KBM-7 (cell line): ENCODE measurements around the gene PC.
A peak's percentile ranks its signal among the peaks of the same experiment; 100 is the strongest.

Experiments
- DNase-seq: peaks from one replicate; pipeline ENCODE4 v3.0.0-alpha.2; 2015
- in situ Hi-C: fragments of 300-500 bp; cut with MboI; formaldehyde crosslinking; loops from 2 replicates; pipeline ENCODE4 v1.14.3; 2020; ENCODE audit warnings: low sequenced_read_pairs, low pct_unique_long_range_greater_than_20kb, mixed read lengths

Gene PC

DNA sequence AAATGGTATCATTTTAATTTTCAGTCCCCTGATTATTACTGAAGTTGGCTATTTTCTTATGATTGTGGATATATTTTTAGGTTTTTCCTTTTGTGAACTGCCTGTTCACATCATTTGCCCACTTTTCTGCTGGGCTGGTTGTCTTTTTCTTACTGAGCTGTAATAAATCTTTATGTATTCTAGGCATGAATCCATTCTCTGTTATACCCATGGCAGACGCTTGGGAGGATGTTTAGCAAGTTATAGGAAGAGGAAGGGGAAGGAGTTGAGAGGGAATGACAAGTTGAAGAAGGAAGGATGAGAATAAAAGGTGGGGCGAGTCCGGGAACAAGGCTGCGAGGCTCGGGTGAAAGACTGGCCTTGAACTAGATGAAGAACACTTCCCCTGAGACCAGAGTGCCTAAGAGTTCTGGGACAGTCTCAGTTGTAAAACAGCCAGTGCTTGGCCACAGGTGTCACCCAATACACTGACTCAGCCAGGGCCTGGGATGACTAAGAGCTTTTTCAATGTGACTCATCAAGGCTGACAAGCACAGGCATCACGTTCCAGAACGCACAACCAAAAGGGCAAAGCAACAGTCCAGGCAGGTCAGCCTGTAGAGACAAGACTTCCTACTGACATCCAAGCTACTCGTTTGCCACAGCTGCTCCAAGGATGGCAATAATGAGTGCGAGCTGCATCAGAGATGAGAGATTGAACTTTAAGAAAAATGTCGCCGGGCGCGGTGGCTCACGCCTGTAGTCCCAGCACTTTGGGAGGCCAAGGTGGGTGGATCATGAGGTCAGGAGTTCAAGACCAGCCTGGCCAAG is 66.1 kb downstream of the PC start:
- in situ Hi-C loops: no loop called here
- DNase-seq: peak; percentile 60

DNA sequence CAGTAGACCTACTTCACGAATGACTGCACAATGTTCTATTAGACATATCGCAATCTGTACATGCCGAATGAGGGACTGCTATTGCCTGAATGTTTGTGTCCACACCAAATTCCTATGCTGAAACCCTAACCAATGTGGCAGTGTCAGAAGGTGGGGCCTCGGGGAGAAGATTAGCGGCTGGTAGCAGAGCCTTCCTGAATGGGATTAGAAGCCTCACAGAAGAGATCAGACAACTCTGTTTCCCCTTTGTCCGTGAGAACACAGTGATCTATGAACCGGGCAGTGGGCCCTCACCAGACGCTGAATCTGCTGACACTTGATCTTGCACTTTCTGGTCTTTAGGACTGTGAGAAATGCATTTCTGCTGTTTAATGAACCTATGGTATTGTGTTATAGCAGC is 68.2 kb downstream of the PC start:
- DNase-seq: no peak

DNA sequence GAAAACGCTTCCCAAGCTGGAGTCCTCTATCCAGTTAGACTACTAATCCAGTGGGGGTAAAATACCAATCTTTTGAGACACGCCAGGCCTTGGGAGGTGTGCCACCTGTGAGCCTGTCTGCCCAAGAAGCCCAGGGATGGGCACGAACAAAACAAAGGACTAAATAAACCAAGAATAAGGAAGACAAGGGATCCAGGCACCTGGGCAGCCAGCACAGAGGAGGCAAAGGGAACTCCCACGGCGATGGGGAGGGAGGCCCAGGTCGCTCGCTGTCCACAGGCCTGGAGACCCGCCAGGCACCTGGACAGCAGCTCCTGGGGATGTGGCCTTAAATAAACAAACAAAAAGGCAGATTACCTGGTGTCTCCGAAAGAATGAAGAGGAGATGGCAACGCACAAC is 69.9 kb downstream of the PC start:
- in situ Hi-C loops: no loop called here
- no peak for DNase-seq

More for the DNA sequence above, 68.2 kb downstream of the PC start:
- in situ Hi-C loops: no loop called here

DNA sequence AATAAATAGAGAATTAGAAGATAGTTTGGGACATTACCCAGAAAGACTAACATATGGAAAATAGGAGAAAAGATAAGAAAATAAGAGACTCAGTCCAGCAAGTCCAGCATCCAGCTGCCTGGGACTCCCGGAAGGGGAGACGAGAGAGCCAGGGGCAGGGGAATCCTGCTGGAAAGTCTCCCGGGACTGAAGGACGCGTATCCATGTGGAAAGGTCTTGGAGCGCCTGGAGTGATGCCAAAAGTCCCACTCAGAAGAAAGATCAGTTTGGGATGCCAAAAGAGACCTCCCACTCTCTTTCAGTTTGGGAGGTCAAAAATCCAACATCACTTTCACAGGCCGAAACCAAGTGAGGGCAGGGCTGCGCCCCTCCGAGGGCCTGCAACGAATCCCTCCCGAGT is 70.7 kb downstream of the PC start:
- in situ Hi-C loops: no loop called here
- DNase-seq: no peak

DNA sequence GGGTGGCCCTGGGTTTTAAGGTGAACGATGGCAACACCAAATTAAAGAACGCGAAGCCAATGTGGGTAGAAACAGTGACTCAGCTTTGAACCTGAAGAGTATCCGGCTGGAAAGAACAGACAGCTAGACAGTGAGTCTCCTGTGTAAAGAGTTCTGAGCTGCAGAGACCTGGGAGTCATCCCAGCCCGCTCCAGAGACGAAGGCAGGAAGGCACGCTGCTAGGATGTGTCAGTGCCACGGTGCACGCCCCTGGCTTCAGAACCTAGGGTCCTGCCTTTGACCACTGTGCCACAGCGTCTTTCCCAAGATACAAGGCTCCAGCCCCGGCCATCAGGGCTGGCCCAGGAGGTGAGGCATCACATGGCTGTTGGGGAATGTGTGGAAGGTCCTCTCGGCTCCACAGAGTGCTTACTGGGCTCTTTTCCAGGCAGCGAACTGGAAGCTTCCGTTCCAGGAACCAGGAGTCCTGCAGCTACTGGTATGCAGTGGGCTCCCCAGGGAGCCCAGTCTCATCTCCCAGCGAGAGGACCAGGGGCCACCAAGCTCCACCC is 71.4 kb downstream of the PC start:
- in situ Hi-C loops: no loop called here

DNA sequence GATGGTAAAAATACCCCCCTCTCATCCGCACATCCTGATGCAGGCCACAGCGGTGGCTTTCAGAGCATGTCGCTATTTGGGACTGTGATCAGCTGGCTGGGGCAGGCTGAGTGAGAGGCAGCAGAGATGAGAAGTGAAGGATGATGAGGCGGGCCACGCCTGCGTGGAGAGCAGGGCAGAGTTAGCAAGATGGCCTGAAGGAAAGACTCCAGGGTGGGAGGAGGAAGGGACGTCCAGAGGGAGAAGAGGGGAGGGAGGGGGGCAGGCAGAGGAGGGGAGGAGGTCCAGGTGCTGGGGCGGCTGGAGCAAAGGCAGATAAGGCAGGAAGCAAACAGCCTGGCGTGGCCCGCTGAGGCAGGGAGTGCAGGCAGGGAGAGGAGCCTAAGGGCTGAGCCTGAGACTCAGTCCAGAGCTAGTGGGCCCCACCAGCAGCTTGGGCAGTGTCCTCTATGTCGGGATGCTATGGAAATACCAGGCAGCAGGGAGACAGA is 72.2 kb downstream of the PC start:
- in situ Hi-C loops: no loop called here
- no peak for DNase-seq

More for the DNA sequence above, 71.4 kb downstream of the PC start:
- no peak for DNase-seq

DNA sequence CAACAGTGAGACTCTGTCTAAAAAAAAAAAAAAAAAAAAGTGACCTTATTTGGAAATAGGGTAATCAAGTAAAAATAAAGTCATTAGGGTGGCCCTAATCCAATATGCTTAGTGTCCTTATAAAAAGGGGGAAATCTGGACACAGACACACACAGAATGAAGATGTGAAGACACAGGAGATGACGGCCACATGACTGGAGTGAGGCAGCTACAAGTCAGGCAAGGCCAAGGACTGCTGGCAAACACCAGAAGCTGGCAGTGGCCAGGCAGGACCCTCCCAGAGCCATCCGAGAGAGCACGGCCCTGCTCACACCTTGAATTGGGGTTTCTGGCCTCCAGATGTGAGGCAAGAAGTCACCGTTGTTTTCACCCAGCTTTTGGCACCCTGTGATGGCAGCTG is 72.7 kb downstream of the PC start:
- DNase-seq: no peak
- in situ Hi-C loops: no loop called here

DNA sequence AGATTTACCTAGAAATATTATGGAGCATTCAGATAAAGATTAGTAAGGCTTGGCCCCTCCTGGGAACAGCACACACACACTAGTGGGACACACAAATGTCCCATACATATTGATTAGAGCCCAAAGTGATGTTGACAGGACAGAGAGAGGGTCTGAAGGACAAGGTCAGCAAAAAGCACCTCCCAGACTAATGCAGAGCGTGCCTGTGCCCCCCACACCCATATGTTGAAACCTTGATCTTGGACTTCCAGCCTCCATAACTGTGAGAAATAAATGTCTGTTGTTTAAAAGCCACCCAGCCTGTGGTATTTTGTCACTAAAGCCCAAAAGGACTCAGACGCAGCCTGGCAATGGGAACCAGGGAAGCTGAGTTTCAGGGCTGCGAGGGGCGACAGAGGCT is 73.7 kb downstream of the PC start:
- DNase-seq: no peak
- in situ Hi-C loops: no loop called here

DNA sequence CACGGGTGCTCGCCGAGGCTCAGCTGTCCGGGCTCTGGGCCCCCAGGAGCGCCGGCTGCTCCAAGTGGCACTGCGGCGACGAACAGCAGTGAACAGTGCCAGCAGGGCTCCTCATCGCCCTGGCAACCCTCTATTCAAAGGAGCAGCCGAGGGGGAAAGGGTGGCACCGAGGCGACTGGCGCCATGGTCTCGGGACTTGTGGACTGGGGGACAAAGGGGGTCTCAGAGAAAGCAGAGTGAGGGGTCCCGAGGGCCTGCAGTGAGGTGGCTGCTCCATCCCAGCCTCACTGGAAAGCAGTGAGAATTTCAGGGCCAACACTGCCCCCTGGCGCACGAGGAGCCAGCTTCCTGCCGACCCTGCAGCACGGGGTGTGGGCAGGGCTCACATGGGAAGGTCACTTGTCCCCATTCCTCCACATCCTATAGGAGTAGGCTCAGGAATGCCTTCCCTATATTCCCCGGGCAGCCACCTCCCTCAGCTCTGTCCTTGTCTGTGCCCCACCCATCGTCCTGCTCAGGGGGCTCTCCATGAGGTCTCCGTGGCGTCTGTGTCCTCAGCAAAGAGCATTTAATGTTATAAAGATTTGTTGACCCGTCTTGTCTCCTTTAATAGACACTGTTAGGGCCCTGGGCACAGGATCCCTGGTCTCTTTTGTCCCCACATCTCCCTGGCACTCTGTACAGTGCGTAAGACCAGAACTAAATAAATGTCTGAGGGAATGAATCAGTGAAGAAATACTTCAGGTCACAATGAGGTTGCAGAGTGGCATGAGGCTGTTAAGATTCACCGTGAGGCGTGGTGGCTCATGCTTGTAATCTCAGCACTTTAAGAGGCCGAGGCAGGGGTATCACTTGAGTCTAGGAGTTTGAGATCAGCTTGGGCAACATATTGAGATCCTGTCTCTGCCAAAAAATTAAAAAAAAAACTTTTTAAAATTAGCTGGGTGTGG is 74.9 kb downstream of the PC start:
- in situ Hi-C loops: no loop called here
- peak; percentile 56 for DNase-seq

DNA sequence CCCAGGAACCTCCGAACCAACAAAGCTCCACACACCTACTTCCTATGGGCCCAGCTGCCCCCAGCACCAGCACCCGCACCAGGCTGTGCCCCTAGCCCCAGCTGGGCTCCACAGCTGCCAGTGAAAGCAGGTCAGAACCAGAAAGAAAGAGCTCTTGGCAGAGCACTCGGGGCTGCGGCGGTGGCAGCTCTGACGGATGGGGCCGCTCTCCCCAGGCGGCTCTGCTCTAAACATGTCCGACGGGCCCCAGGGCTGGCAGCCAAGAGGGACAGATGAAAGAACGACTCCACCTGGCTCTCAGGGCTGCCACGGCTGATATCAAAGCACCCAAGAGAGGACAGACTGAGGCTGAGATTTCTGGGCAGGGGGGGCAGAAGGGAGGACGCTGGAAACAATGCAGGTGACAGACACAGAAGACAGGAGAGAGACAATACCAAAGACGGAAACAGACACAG is 75.6 kb downstream of the PC start:
- in situ Hi-C loops: no loop called here
- no peak for DNase-seq

DNA sequence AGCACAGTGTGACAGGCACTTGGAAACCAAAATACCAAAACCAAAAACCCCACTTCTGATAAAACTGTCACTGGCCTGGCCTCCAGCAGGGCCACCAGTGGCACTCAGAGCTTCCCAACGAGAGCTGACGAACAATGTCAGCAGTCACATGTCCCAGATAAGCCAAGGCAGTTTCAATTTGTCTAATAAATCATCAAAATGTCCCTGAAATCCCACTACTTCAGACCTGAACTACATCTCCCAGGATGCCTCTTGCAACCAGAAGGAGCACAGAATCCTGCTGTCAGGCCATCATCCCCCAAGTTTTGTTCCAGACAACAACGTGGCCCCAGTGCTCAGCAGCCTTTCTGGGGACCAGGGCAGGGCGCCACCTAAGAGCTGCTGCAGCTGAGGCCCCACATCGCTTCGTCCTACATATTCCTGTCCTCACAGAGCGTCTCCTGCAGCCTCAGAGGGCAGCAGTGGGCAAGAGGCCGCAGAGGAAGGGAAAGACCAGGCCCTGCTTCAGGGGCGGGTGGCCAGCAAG is 76.2 kb downstream of the PC start:
- no peak for DNase-seq
- in situ Hi-C loops: no loop called here

DNA sequence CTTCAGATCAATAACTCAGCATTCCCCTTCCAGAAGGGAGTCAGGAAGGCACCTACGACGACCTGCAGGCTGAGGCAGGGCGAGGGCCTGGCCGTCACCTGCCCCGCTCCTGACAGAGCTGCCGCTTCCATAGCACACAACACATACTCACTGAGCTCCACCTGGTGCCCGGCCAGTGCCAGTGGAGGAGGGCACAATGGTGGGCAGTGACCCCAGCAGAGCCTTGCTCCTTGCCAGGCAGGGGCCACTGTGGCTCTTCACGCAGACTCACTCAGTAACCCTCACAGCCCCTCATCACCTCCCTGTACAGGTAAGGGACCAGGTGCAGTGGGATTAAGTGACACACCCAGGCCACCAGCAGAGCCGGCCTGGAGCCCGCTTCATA is 76.7 kb downstream of the PC start:
- DNase-seq: no peak
- in situ Hi-C loops: no loop called here

DNA sequence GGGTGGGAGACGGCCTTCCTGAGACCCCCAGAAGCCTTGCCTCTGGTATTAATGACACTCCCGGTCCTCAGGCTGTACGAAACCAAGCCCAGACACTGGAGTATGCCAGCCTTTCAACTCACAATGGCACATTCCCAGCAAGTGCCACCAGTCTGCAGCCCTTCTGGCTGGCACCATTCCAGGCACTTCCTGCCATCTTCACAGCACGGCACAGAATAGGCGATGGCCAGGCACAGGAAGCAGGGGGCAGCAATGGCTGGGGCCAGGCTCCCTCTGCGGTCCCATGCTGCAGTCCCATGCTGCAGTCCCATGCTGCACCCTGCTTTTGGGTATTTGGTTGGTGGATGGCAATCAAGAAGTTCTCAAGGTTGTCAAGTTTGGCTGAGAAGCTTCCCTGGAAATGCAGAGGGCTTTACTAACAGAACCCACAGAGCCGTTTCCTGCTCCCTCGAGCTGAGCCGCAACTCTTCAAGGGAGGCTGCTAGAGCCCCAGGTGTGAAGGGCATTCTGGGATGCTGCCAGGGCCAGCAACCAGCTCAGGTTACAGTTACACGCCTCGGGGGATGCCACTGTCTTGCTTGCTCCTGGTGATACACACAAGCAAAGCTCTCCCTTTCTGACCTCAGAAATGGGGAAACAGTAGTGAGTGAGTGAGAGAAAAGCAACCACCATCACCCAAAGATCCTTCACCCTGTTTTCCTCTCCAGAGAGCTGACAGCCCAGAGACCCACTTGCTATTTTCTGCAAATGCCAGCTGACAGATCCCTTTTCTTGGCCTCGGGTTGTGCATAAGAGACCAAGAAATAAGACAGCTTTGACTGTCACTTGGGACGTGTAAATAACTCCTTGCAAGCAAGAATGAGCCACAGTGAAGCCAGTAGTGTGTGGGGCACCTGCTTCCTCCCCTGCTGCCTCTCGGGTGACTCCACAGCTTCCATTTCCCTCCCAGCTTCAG is 77.4 kb downstream of the PC start:
- peak; percentile 50 for DNase-seq
- in situ Hi-C loops: no loop called here

DNA sequence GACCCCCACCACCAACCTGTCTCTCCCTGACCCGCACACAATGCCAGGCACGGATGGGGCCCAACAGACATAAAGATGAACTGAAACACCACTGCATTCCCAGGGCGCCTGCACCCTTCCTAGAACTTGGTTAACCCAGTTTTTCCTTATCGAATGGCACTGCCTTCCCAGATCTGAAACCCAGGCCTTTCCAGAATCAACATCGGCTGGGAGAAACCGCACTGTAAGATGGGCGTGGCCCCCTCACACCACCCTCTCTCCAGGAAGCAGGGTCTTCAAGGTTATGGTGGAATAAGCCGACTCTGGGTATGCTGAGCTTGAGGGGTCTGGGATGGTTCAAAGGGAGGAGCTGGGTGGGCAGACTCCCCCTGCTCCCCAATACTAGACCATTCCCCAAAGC is 78.2 kb downstream of the PC start:
- no peak for DNase-seq
- in situ Hi-C loops: no loop called here

DNA sequence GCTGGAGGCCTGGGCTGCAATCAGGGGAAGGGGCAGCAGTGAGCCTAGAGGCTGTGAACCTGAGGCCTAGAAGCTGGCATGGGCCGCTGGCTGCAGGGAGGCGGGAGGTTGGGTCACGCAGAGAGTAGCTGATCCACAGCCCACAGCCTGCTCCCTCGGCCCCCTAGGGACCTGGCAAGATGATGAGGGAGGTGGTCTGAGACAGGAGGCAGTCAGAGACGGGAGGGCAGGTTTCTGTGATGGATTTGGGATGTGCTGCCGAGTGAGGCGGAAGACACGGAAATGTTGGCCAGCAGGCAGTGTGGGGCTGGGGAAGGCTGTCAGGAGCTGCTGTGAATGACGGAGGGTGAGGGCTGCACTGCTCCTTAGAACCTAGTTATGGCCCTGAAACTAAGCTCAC is 78.6 kb downstream of the PC start:
- DNase-seq: no peak
- in situ Hi-C loops: no loop called here

DNA sequence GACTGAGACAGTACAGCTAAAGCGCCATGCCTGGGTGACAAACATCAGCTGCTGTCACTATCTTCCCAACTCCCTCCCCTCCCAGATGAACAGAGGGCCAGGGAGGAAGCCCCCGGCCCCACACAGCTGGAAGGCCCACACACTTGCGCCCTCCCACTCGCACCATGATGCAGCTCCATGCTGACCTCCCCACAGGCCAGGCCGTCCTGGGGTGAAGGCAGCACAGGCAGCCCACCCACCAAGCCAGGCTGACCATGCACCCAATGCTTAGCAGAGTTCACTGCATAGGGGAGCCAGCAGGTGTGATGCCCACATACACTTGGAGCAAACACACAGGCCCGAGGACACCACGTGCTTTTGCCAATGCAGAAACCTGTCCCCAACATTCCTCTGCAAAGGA is 79.2 kb downstream of the PC start:
- no peak for DNase-seq
- in situ Hi-C loops: no loop called here

DNA sequence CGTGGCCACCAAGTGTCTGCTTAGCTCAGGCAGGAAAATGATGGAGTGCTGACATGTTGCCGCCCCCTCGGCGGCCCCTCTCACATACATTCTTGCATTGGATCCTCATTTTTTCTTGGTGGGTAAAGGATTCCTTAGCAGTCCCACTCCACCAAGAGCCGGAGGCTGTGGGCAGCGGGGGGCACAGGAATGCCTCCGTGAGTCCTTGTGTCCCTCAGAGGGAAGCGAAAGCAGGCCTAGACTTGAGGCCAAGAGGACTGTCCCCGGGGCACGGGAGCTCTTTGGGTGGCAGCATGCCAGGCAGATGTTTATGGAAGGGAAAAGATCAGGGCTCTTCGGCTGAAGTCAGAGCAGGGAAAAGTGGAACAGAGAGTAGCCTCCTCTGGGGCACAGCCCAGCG is 79.7 kb downstream of the PC start:
- in situ Hi-C loops: no loop called here
- DNase-seq: no peak

DNA sequence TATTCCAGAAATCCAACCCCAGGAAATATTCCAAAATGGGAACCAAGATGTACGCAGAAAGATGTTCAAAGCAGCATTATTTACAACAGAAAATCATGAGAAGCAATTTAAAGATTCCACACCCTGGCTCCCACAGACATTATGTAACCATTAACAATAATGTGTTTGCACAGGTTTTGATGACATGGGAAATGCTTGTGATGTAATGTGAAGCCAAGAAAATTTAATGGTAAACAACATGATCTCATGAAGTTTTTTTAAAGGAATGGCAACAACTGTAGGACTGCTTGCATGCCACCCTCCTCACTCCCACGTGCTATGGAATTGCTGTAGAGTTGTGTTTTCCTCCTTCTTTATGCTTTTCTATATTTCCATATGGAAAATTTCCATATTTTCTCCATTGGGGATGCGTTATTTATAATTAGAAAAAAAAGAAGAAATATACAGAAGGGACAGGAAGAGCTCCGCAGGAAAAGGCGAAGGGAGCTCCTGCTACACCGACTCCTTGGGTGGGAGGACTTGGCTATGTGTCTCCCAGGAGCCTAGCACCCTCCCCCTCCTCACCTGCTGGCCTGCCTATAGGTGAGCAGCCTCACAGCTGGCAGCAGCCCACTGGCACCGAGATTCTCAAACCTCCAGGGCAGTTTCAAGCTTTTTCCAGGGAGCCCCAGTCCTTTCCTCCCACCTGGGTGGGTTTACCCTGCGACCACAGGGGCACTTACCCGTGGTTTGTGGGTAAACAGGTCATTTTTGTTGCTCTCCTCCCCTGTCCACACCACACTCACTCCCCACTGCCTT is 80.4 kb downstream of the PC start:
- in situ Hi-C loops: no loop called here
- no peak for DNase-seq
